Endothelial cell of umbilical vein (primary cell): ENCODE data around the gene CDH23.

Source experiments
- EZH2 ChIP-seq: IDR thresholded peaks from 2 replicates; pipeline ENCODE4 v1.6.1; 2012; ENCODE audit warnings: borderline replicate concordance, low read depth, mild to moderate bottlenecking, moderate library complexity, low read length, inconsistent platforms; ENCODE audit not compliant: severe bottlenecking
- FOS ChIP-seq: IDR thresholded peaks from 2 replicates; pipeline ENCODE4 v1.6.1; 2011; ENCODE audit warnings: mild to moderate bottlenecking, low read length, moderate library complexity, borderline replicate concordance; ENCODE audit not compliant: insufficient read depth
- POLR2A ChIP-seq: IDR thresholded peaks from 2 replicates; pipeline ENCODE4 v1.6.1; 2012; ENCODE audit warnings: low read depth, mild to moderate bottlenecking, control low read depth, low read length
- TF ChIP-seq, protein P1 (sequence below), 2 donors: IDR thresholded peaks; 1 replicate in 1 of 2; 2 replicates in 1 of 2; pipeline ENCODE4 v1.5.1; 2011; ENCODE audit warnings: low read length in 2 of 2, mild to moderate bottlenecking in 2 of 2, moderate library complexity in 2 of 2, control low read depth in 1 of 2, inconsistent platforms in 1 of 2, low read depth in 1 of 2; ENCODE audit not compliant: insufficient read depth in 1 of 2; ENCODE audit errors: extremely low read depth in 1 of 2

DNA sequence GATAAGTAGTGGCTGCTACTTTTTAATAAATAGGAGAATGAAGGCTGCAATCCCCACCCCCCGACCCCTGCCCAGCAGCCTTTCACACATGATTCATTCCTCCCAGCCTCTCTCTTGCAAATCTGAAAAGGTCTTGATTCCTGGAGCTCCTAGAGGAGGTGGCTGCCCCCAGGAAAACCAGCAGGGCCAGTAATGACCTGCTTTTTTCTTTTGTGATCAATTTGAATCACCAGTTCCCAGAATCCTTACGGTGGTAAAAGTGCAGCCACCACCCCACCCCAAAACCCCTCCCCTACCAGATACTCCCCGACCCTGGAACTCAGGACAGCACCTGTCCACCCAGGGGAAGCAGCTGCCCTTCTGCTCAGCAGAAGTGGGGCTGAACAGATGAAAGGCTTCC lies 213.9 kb downstream of the CDH23 start:
- no peak for TF ChIP-seq POLR2A
- TF ChIP-seq, protein P1, sequence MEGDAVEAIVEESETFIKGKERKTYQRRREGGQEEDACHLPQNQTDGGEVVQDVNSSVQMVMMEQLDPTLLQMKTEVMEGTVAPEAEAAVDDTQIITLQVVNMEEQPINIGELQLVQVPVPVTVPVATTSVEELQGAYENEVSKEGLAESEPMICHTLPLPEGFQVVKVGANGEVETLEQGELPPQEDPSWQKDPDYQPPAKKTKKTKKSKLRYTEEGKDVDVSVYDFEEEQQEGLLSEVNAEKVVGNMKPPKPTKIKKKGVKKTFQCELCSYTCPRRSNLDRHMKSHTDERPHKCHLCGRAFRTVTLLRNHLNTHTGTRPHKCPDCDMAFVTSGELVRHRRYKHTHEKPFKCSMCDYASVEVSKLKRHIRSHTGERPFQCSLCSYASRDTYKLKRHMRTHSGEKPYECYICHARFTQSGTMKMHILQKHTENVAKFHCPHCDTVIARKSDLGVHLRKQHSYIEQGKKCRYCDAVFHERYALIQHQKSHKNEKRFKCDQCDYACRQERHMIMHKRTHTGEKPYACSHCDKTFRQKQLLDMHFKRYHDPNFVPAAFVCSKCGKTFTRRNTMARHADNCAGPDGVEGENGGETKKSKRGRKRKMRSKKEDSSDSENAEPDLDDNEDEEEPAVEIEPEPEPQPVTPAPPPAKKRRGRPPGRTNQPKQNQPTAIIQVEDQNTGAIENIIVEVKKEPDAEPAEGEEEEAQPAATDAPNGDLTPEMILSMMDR (IDR thresholded peaks at IDR 0.05; ENCODE audit: extremely low read depth in 1 of 2, insufficient read depth in 1 of 2, low read depth in 1 of 2, low read length in 2 of 2): no peak
- no peak for TF ChIP-seq FOS
- TF ChIP-seq EZH2: no peak
